ENCODE measurements around the gene DUSP22. TPM values are rescaled to one million over a fixed set of nuclear protein-coding genes. Genes with fewer than 3 reads are reported as not detected.

Gene DUSP22
- total RNA-seq, 1 experiment from 2014 or later, result 19.2 TPM

DNA sequence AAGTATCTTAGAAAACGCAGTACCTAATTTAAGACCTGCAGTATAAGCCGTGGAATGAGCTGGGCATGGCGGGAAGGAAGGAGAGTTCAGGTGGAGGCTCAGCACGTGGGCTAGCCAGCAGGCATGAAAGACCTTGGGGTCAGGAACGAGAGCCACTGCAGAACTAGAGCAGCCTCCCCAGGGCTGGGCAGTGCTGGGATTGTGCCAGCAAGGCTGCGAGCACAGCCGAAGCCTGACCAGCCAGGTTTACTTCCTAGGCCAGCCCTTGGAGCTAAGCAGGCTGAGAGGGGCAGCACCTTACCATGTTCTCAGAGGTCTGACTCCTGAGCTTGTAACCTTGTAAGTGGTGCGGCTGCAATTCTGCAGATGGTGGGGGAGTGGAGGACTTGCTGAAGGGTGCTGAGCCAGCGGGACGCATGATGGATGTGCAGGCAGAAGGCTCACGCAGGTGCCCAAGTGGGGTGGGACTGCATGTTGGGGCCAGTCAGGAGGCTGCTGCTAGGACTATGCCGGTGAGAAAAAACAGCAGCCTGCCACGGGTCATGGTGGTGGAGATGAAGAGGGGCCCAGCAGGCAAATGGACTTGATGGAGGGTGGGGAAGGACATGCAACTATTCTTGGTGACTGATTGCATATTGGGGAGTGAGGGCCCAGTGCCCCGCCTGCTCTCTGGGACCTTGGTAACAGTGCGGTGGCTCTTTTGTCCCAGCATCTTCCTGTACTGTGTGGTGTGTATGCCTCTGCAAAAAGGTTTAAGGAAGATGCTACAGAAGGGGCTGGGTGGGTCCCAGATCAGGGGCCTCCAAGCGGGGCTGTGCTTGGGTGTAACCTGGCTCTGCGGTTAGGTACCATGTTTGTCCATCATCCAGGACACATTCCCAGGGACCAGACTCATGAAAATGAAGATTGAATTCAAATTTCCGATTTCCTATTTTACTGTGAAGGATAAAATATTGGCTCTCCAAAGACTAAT lies 61.6 kb downstream of the DUSP22 start (continued):
- TF ChIP-seq, protein P1, sequence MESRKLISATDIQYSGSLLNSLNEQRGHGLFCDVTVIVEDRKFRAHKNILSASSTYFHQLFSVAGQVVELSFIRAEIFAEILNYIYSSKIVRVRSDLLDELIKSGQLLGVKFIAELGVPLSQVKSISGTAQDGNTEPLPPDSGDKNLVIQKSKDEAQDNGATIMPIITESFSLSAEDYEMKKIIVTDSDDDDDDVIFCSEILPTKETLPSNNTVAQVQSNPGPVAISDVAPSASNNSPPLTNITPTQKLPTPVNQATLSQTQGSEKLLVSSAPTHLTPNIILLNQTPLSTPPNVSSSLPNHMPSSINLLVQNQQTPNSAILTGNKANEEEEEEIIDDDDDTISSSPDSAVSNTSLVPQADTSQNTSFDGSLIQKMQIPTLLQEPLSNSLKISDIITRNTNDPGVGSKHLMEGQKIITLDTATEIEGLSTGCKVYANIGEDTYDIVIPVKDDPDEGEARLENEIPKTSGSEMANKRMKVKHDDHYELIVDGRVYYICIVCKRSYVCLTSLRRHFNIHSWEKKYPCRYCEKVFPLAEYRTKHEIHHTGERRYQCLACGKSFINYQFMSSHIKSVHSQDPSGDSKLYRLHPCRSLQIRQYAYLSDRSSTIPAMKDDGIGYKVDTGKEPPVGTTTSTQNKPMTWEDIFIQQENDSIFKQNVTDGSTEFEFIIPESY (IDR thresholded peaks at IDR 0.05; ENCODE audit: extremely low read depth, insufficient replicate concordance, low read length), result no peak
- TF ChIP-seq TCF7L2 (IDR thresholded peaks at IDR 0.05; ENCODE audit: borderline replicate concordance, extremely low read depth, insufficient read depth, insufficient read length) (no peak), YY1 (IDR thresholded peaks at IDR 0.05; ENCODE audit: extremely low read depth, insufficient replicate concordance, low read depth, low read length) (no peak), SP1 (IDR thresholded peaks at IDR 0.05; ENCODE audit: low read depth) (no peak), ELF1 (IDR thresholded peaks at IDR 0.05; ENCODE audit: borderline replicate concordance, low read depth) (no peak), SRF (IDR thresholded peaks at IDR 0.05; ENCODE audit: low read depth) (no peak)

DNA sequence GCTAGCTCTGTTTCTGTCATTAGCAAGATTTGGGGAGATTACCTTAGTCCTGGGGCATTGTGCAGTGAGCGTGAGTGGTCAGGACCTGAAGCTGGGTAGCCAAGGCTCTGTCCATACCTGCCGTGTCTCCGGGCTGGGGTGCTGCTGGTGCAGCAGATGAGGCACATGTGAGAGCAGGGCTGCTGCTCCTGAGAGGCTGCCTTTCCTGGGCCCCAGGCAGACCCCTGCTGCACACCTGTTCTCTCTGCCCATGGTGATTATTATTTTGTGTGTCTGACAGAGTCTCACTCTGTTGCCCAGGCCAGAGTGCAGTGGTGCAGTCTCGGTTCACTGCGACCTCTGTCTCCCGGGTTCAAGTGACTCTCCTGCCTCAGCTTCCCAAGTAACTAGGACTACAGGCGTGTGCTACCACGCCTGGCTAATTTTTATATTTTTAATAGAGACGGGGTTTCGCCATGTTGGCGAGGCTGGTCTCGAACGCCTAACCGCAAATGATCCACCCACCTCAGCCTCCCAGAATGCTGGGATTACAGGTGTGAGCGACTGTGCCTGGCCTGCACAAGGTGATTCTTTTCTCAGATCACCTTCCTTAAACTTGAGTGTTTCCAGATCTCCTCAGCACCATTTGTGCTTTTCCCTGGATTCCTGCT lies 62.5 kb downstream of the DUSP22 start:
- H3K27me3 ChIP-seq (ENCODE audit: insufficient read depth, low read length), result no peaks in the 10 kb centered on the region
- H3K36me3 ChIP-seq (ENCODE audit: control insufficient read depth in 1 of 2, insufficient read depth in 2 of 2, low read length in 2 of 2), result no peaks in the 10 kb centered on the region
- no peaks in the 10 kb centered on the region for H4K20me1 ChIP-seq (ENCODE audit: insufficient read depth)
- ChIA-PET POLR2A (no interaction called here), CTCF (no interaction called here), RAD21 (ENCODE audit: low non-redundant PET in 1 of 2, low total read pairs in 2 of 2, uncharacterized antibody in 2 of 2, unreplicated experiment in 2 of 2) (no interaction called here)
- no peak overlapping the region for H3K9ac ChIP-seq (ENCODE audit: low read length)
- H2AFZ ChIP-seq (ENCODE audit: low read depth, low read length, poor library complexity, severe bottlenecking), result no peak overlapping the region
- no peak overlapping the region for H3K4me2 ChIP-seq (ENCODE audit: low read length)
- no TSS peak for BruUV-seq (replicated peaks)
- no peaks in the 10 kb centered on the region for H3K79me2 ChIP-seq (ENCODE audit: insufficient read depth, low read length)
- intact Hi-C loops (cut with micrococcal nuclease), result no loop called here
- H3K9me3 ChIP-seq (ENCODE audit: control insufficient read depth in 1 of 2, insufficient read depth in 1 of 2, low read depth in 1 of 2, low read length in 2 of 2), result peaks cover 0 to 10% of the 10 kb centered on the region in 2 experiments; a peak in 2 of 4 replicates
- no peaks in the 10 kb centered on the region for H3K9me2 ChIP-seq (ENCODE audit: insufficient read depth)
- no peak overlapping the region for H3K4me3 ChIP-seq (replicated peaks in 1 of 2; ENCODE audit: low read depth in 1 of 2, low read length in 2 of 2)
- ATAC-seq (no peak), DNase-seq (ENCODE audit: low read depth, low spot score) (no peak)
- H3K4me1 ChIP-seq (ENCODE audit: control insufficient read depth in 1 of 2, insufficient read depth in 2 of 2, low read length in 2 of 2), result no peaks in the 10 kb centered on the region
- no peak overlapping the region for H3K27ac ChIP-seq (ENCODE audit: low read depth, low read length)
- TF ChIP-seq RAD21 (IDR thresholded peaks at IDR 0.05; ENCODE audit: low read depth) (no peak), SP1 (IDR thresholded peaks at IDR 0.05; ENCODE audit: low read depth) (no peak), JUND (IDR thresholded peaks at IDR 0.05) (no peak), YY1 (IDR thresholded peaks at IDR 0.05; ENCODE audit: extremely low read depth, insufficient replicate concordance, low read depth, low read length) (no peak), ZFX (IDR thresholded peaks at IDR 0.05) (no peak), CEBPB (IDR thresholded peaks at IDR 0.05; ENCODE audit: low read depth) (no peak), POLR2AphosphoS5 (IDR thresholded peaks at IDR 0.05; ENCODE audit: low read depth, low read length) (no peak), ELF1 (IDR thresholded peaks at IDR 0.05; ENCODE audit: borderline replicate concordance, low read depth) (no peak), FOSL1 (IDR thresholded peaks at IDR 0.05; ENCODE audit: low read depth) (no peak), CBX3 (IDR thresholded peaks at IDR 0.05; ENCODE audit: low read depth) (no peak)
- TF ChIP-seq, protein P2, sequence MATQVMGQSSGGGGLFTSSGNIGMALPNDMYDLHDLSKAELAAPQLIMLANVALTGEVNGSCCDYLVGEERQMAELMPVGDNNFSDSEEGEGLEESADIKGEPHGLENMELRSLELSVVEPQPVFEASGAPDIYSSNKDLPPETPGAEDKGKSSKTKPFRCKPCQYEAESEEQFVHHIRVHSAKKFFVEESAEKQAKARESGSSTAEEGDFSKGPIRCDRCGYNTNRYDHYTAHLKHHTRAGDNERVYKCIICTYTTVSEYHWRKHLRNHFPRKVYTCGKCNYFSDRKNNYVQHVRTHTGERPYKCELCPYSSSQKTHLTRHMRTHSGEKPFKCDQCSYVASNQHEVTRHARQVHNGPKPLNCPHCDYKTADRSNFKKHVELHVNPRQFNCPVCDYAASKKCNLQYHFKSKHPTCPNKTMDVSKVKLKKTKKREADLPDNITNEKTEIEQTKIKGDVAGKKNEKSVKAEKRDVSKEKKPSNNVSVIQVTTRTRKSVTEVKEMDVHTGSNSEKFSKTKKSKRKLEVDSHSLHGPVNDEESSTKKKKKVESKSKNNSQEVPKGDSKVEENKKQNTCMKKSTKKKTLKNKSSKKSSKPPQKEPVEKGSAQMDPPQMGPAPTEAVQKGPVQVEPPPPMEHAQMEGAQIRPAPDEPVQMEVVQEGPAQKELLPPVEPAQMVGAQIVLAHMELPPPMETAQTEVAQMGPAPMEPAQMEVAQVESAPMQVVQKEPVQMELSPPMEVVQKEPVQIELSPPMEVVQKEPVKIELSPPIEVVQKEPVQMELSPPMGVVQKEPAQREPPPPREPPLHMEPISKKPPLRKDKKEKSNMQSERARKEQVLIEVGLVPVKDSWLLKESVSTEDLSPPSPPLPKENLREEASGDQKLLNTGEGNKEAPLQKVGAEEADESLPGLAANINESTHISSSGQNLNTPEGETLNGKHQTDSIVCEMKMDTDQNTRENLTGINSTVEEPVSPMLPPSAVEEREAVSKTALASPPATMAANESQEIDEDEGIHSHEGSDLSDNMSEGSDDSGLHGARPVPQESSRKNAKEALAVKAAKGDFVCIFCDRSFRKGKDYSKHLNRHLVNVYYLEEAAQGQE (IDR thresholded peaks at IDR 0.05; ENCODE audit: low read depth), result no peak
- TF ChIP-seq, protein P1 (IDR thresholded peaks at IDR 0.05; ENCODE audit: extremely low read depth, insufficient replicate concordance, low read length), result no peak
